GM12878 (cell line): ENCODE measurements around the gene CRELD2.

Source experiments
- BRCA1 ChIP-seq: IDR thresholded peaks from 2 replicates; pipeline ENCODE4 v1.6.1; 2011; ENCODE audit warnings: low read depth, low read length, improper control_type of control experiment
- CTCF ChIP-seq, 3 experiments: IDR thresholded peaks in 2 of 3; conservative IDR thresholded peaks in 1 of 3; 2 replicates each; pipeline ENCODE4 v1.5.1; 2011; ENCODE audit warnings: low read depth in 3 of 3, low read length in 3 of 3, mild to moderate bottlenecking in 3 of 3, control low read depth in 2 of 3, moderate library complexity in 2 of 3, inconsistent platforms in 1 of 3, mixed read lengths in 1 of 3; ENCODE audit not compliant: control insufficient read depth in 2 of 3, insufficient read depth in 1 of 3; ENCODE audit errors: extremely low read depth in 1 of 3
- RCOR1 ChIP-seq: conservative IDR thresholded peaks from 2 replicates; pipeline ENCODE4 v1.6.1; 2012; ENCODE audit warnings: low read depth, low read length, improper control_type of control experiment
- SMC3 ChIP-seq: IDR thresholded peaks from 2 replicates; pipeline ENCODE4 v1.6.1; 2011; ENCODE audit warnings: low read length, improper control_type of control experiment, borderline replicate concordance
- ZNF274 ChIP-seq: IDR thresholded peaks from one replicate; pipeline ENCODE4 v1.8.0; 2011; ENCODE audit not compliant: insufficient read length, insufficient read depth

- TF ChIP-seq CTCF (IDR thresholded peaks at IDR 0.05 in 2 of 3, conservative IDR thresholded peaks at IDR 0.05 in 1 of 3; ENCODE audit: control insufficient read depth in 2 of 3, extremely low read depth in 1 of 3, insufficient read depth in 1 of 3, low read depth in 3 of 3, low read length in 3 of 3) (no peak), RCOR1 (no peak), ZNF274 (no peak), SMC3 (no peak), BRCA1 (no peak)
Observed at GRCh38 chr22:49918911-49919881, 762 bp downstream of the CRELD2 start.
